H9 (cell line): Measurements from ENCODE around the gene SURF2. TPM values are rescaled to one million over a fixed set of nuclear protein-coding genes. Genes with fewer than 3 reads are reported as not detected.
"Not testable (repeated sequence)": the region's sequence is repeated elsewhere in the genome, so short reads cannot be mapped to it uniquely, and the experiment has no call there.

Source experiments
- DNase-seq: peaks from one replicate; pipeline ENCODE4 v3.0.0-alpha.2; 2017
- H2AFZ ChIP-seq: one replicate; pipeline ENCODE4 v1.6.1; 2013; ENCODE audit warnings: mild to moderate bottlenecking, low read length, control low read depth, moderate library complexity
- H2AK5ac ChIP-seq: 2 replicates; pipeline ENCODE4 v1.6.1; 2013; ENCODE audit warnings: low read length, control low read depth, mixed read lengths; ENCODE audit not compliant: insufficient read length
- H2BK120ac ChIP-seq: one replicate; pipeline ENCODE4 v1.6.1; 2013; ENCODE audit warnings: low read depth, mild to moderate bottlenecking, low read length, control low read depth, inconsistent platforms; ENCODE audit not compliant: poor library complexity, severe bottlenecking
- H2BK12ac ChIP-seq: 2 replicates; pipeline ENCODE4 v1.6.1; 2013; ENCODE audit warnings: low read length, control low read depth, mixed read lengths, low read depth; ENCODE audit not compliant: insufficient read length
- H2BK15ac ChIP-seq: 2 replicates; pipeline ENCODE4 v1.6.1; 2013; ENCODE audit warnings: low read depth, low read length, control low read depth
- H2BK20ac ChIP-seq: one replicate; pipeline ENCODE4 v1.6.1; 2013; ENCODE audit warnings: low read depth, mild to moderate bottlenecking, low read length, control low read depth, inconsistent platforms; ENCODE audit not compliant: poor library complexity, severe bottlenecking
- H2BK5ac ChIP-seq: 2 replicates; pipeline ENCODE4 v1.6.1; 2013; ENCODE audit warnings: low read length, control low read depth, mixed read lengths; ENCODE audit not compliant: insufficient read length
- H3K14ac ChIP-seq: 2 replicates; pipeline ENCODE4 v1.6.1; 2013; ENCODE audit warnings: low read length, control low read depth; ENCODE audit not compliant: insufficient read depth
- H3K18ac ChIP-seq: 2 replicates; pipeline ENCODE4 v1.6.1; 2013; ENCODE audit warnings: low read depth, mild to moderate bottlenecking, mixed read lengths, low read length, control low read depth; ENCODE audit not compliant: insufficient read length
- H3K23ac ChIP-seq: 2 replicates; pipeline ENCODE4 v1.6.1; 2013; ENCODE audit warnings: low read length, control low read depth, mixed read lengths, low read depth; ENCODE audit not compliant: insufficient read length
- H3K23me2 ChIP-seq: 2 replicates; pipeline ENCODE4 v1.6.1; 2013; ENCODE audit warnings: low read depth, mild to moderate bottlenecking, mixed read lengths, low read length, control low read depth; ENCODE audit not compliant: insufficient read length, poor library complexity, severe bottlenecking
- H3K27ac ChIP-seq: 2 replicates; pipeline ENCODE4 v1.5.1; 2013; ENCODE audit warnings: low read length, control low read depth, mixed read lengths, low read depth; ENCODE audit not compliant: insufficient read length
- H3K27me3 ChIP-seq: 2 replicates; pipeline ENCODE4 v1.6.1; 2013; ENCODE audit warnings: low read length, control low read depth, inconsistent platforms; ENCODE audit not compliant: insufficient read depth
- H3K4ac ChIP-seq: 2 replicates; pipeline ENCODE4 v1.6.1; 2013; ENCODE audit warnings: low read depth, mild to moderate bottlenecking, control low read depth, inconsistent platforms, low read length, moderate library complexity
- H3K4me1 ChIP-seq: 2 replicates; pipeline ENCODE4 v1.6.1; 2013; ENCODE audit warnings: low read length, control low read depth, inconsistent platforms; ENCODE audit not compliant: insufficient read depth
- H3K4me2 ChIP-seq: 2 replicates; pipeline ENCODE4 v1.6.1; 2013; ENCODE audit warnings: low read length, control low read depth, mixed read lengths; ENCODE audit not compliant: insufficient read length, insufficient read depth
- H3K56ac ChIP-seq: 2 replicates; pipeline ENCODE4 v1.6.1; 2013; ENCODE audit warnings: low read depth, mild to moderate bottlenecking, mixed read lengths, low read length, control low read depth; ENCODE audit not compliant: insufficient read length
- H3K79me1 ChIP-seq: 2 replicates; pipeline ENCODE4 v1.6.1; 2013; ENCODE audit warnings: low read depth, mild to moderate bottlenecking, moderate library complexity, low read length, control low read depth, inconsistent platforms; ENCODE audit not compliant: insufficient read depth, poor library complexity, severe bottlenecking
- H3K79me2 ChIP-seq: 2 replicates; pipeline ENCODE4 v1.6.1; 2013; ENCODE audit warnings: low read length, control low read depth, inconsistent platforms; ENCODE audit not compliant: insufficient read depth
- H3K9ac ChIP-seq: 2 replicates; pipeline ENCODE4 v1.6.1; 2013; ENCODE audit warnings: low read length, control low read depth, mixed read lengths; ENCODE audit not compliant: insufficient read length; ENCODE audit errors: extremely low read depth
- H3K9me3 ChIP-seq: one replicate; pipeline ENCODE4 v1.6.1; 2013; ENCODE audit warnings: low read depth, low read length, inconsistent platforms; ENCODE audit not compliant: control insufficient read depth
- H3T11ph ChIP-seq: one replicate; pipeline ENCODE4 v1.6.1; 2013; ENCODE audit warnings: mild to moderate bottlenecking, low read length, control low read depth, inconsistent platforms
- H4K20me1 ChIP-seq: one replicate; pipeline ENCODE4 v1.6.1; 2013; ENCODE audit not compliant: control insufficient read depth, insufficient read length, insufficient read depth
- H4K5ac ChIP-seq: 2 replicates; pipeline ENCODE4 v1.6.1; 2013; ENCODE audit warnings: low read depth, mild to moderate bottlenecking, mixed read lengths, low read length, control low read depth; ENCODE audit not compliant: insufficient read length
- H4K8ac ChIP-seq: replicated peaks from 2 replicates; pipeline ENCODE4 v1.6.1; 2013; ENCODE audit warnings: low read length, control low read depth, mixed read lengths, low read depth; ENCODE audit not compliant: insufficient read length
- H4K91ac ChIP-seq: 2 replicates; pipeline ENCODE4 v1.6.1; 2013; ENCODE audit warnings: low read depth, mild to moderate bottlenecking, moderate library complexity, mixed read lengths, low read length, control low read depth; ENCODE audit not compliant: insufficient read length
- H3K27ac Mint-ChIP-seq, 3 experiments: 2 replicates in 2 of 3; 3 replicates in 1 of 3; pipeline ENCODE4 v1.8.0; 2020 to 2021; ENCODE audit warnings: mixed read lengths in 3 of 3, mild to moderate bottlenecking in 1 of 3, moderate library complexity in 1 of 3
- H3K27me3 Mint-ChIP-seq: 2 replicates; pipeline ENCODE4 v1.8.0; 2021; ENCODE audit warnings: low read depth, mild to moderate bottlenecking, moderate library complexity, mixed read lengths
- H3K36me3 Mint-ChIP-seq, 3 experiments: 2 replicates in 2 of 3; 3 replicates in 1 of 3; pipeline ENCODE4 v1.8.0; 2020 to 2021; ENCODE audit warnings: low read depth in 3 of 3, mixed read lengths in 3 of 3; ENCODE audit not compliant: insufficient read depth in 1 of 3
- H3K4me1 Mint-ChIP-seq, 2 experiments: 2 replicates each; pipeline ENCODE4 v1.8.0; 2020; ENCODE audit warnings: mixed read lengths in 2 of 2
- H3K4me3 Mint-ChIP-seq, 2 experiments: 2 replicates in 1 of 2; 3 replicates in 1 of 2; pipeline ENCODE4 v1.8.0; 2020 to 2021; ENCODE audit warnings: mild to moderate bottlenecking in 2 of 2, mixed read lengths in 2 of 2, moderate library complexity in 1 of 2
- H3K9me3 Mint-ChIP-seq, 2 experiments: 2 replicates in 1 of 2; 3 replicates in 1 of 2; pipeline ENCODE4 v1.8.0; 2020; ENCODE audit warnings: mild to moderate bottlenecking in 2 of 2, mixed read lengths in 2 of 2, moderate library complexity in 1 of 2
- WGBS: extraction: QIAGEN DNeasy Blood & Tissue Kit; methylation state at CpG from one replicate; pipeline ENCODE4 v1.1.7; 2013; ENCODE audit warnings: missing lambda C conversion rate, low lambda C conversion rate, mixed read lengths; ENCODE audit not compliant: insufficient read length; ENCODE audit errors: extremely low coverage; 5-methylcytosine and 5-hydroxymethylcytosine counted together
- total RNA-seq: library from RNA; stranded (reverse); gene quantifications from 2 replicates; pipeline ENCODE4 v1.2.1, GENCODE V29; 2021

The SURF2 gene
- total RNA-seq, 1 experiment from 2014 or later: 44.4 TPM

GRCh38 chr9:133392308-133392707 lies 36.0 kb downstream of the SURF2 start:
- H3T11ph ChIP-seq, H3K23me2 ChIP-seq, H3K27ac ChIP-seq, H2BK12ac ChIP-seq, H3K79me1 ChIP-seq, H3K4me1 ChIP-seq, H3K23ac ChIP-seq, H4K8ac ChIP-seq, H3K36me3 Mint-ChIP-seq, H3K4me1 Mint-ChIP-seq, H3K27me3 ChIP-seq, H2BK15ac ChIP-seq, H2AK5ac ChIP-seq, H2BK120ac ChIP-seq, H3K56ac ChIP-seq, H3K27ac Mint-ChIP-seq, H3K4me2 ChIP-seq, H3K9me3 ChIP-seq, H4K5ac ChIP-seq, H2BK20ac ChIP-seq, H2AFZ ChIP-seq, H3K9ac ChIP-seq, H3K4me3 Mint-ChIP-seq, H3K79me2 ChIP-seq, H2BK5ac ChIP-seq, H4K20me1 ChIP-seq, H3K14ac ChIP-seq, H3K18ac ChIP-seq, DNase-seq, H3K4ac ChIP-seq, H4K91ac ChIP-seq: not testable (repeated sequence)
- peaks cover 15% of the 10 kb centered on the region in 2 experiments for H3K9me3 Mint-ChIP-seq
- H3K27me3 Mint-ChIP-seq: peaks cover 42% of the 10 kb centered on the region
- no CpG with 5 or more reads among the region's 3 CpGs for WGBS
